ENCODE results near the gene ARCN1. TPM values are rescaled to one million over a fixed set of nuclear protein-coding genes. Genes with fewer than 3 reads are reported as not detected.
A peak's percentile ranks its signal among the peaks of the same experiment; 100 is the strongest.

The ARCN1 gene
- total and polyA plus RNA-seq, 2 experiments from 2014 or later = 77.6 to 124 TPM

GRCh38 chr11:118618991-118619375, 46.8 kb downstream of the ARCN1 start:
- DNase-seq (ENCODE audit: low read depth in 1 of 2, low spot score in 1 of 2) = peak in 1 of 2 donors; percentile 87
- TF ChIP-seq, protein P1, sequence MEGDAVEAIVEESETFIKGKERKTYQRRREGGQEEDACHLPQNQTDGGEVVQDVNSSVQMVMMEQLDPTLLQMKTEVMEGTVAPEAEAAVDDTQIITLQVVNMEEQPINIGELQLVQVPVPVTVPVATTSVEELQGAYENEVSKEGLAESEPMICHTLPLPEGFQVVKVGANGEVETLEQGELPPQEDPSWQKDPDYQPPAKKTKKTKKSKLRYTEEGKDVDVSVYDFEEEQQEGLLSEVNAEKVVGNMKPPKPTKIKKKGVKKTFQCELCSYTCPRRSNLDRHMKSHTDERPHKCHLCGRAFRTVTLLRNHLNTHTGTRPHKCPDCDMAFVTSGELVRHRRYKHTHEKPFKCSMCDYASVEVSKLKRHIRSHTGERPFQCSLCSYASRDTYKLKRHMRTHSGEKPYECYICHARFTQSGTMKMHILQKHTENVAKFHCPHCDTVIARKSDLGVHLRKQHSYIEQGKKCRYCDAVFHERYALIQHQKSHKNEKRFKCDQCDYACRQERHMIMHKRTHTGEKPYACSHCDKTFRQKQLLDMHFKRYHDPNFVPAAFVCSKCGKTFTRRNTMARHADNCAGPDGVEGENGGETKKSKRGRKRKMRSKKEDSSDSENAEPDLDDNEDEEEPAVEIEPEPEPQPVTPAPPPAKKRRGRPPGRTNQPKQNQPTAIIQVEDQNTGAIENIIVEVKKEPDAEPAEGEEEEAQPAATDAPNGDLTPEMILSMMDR (IDR thresholded peaks at IDR 0.05; ENCODE audit: low read depth, low read length) = no peak
- Histone ChIP-seq H3K9me3 (ENCODE audit: low read depth) (no peaks in the 10 kb centered on the region), H3K27me3 (no peaks in the 10 kb centered on the region), H3K4me1 (ENCODE audit: low read depth) (peaks cover 40% of the 10 kb centered on the region), H3K4me3 (no peak overlapping the region), H3K27ac (no peak overlapping the region), H3K36me3 (no peaks in the 10 kb centered on the region)

DNA sequence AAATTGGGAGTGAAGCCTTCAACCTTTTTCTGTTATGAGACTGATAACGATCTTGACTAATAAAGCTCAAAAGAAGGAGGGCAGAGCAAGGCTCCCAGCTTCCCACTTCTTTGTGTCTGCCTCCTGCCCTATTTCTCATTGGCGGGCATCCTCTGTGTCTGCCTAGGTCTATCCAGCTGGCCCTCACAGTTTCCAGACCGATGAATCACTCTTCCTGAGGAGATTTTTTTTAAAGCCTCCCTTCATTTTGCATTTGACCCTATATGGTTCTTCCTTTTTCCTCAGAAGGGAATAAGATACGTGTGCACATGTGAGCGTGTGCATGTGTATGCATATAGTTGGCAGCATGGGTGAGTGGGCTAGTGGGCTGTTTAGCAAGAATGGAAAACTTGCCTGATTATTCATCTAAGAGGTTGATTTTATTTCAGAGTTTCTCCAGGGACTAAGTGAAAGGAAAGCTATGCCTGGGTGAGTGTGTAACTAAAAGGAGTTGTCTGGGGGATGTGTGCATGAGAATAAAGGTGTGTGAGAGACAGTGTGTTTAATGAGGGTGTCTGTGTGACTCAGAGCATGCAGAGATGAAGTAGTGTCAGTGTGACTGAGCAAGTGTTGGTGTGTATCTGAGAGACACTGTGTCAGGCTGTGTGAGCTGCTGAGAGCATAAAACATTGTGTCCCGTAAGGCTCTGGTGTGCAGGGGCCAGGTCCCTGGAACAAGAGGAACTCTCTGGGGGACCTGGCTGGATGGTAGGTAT, 47.4 kb downstream of the ARCN1 start:
- H3K4me1 ChIP-seq (ENCODE audit: low read depth) = peaks cover 37% of the 10 kb centered on the region
- peak in 1 of 2 donors; percentile 97 for DNase-seq (ENCODE audit: low read depth in 1 of 2, low spot score in 1 of 2)
- H3K27me3 ChIP-seq = no peaks in the 10 kb centered on the region
- TF ChIP-seq, protein P1 (IDR thresholded peaks at IDR 0.05; ENCODE audit: low read depth, low read length) = no peak
- no peak overlapping the region for H3K4me3 ChIP-seq
- H3K9me3 ChIP-seq (ENCODE audit: low read depth) = no peaks in the 10 kb centered on the region
- H3K36me3 ChIP-seq = no peaks in the 10 kb centered on the region
- no peak overlapping the region for H3K27ac ChIP-seq

GRCh38 chr11:118620529-118621070, 48.4 kb downstream of the ARCN1 start:
- no peaks in the 10 kb centered on the region for H3K27me3 ChIP-seq
- H3K27ac ChIP-seq = peak overlapping the region; percentile 87
- H3K4me1 ChIP-seq (ENCODE audit: low read depth) = peaks cover 28% of the 10 kb centered on the region
- TF ChIP-seq, protein P1 (IDR thresholded peaks at IDR 0.05; ENCODE audit: low read depth, low read length) = no peak
- peak in 1 of 2 donors; percentile 41 for DNase-seq (ENCODE audit: low read depth in 1 of 2, low spot score in 1 of 2)
- H3K36me3 ChIP-seq = peaks cover 4% of the 10 kb centered on the region
- peak overlapping the region; percentile 84 for H3K4me3 ChIP-seq
- H3K9me3 ChIP-seq (ENCODE audit: low read depth) = no peaks in the 10 kb centered on the region

DNA sequence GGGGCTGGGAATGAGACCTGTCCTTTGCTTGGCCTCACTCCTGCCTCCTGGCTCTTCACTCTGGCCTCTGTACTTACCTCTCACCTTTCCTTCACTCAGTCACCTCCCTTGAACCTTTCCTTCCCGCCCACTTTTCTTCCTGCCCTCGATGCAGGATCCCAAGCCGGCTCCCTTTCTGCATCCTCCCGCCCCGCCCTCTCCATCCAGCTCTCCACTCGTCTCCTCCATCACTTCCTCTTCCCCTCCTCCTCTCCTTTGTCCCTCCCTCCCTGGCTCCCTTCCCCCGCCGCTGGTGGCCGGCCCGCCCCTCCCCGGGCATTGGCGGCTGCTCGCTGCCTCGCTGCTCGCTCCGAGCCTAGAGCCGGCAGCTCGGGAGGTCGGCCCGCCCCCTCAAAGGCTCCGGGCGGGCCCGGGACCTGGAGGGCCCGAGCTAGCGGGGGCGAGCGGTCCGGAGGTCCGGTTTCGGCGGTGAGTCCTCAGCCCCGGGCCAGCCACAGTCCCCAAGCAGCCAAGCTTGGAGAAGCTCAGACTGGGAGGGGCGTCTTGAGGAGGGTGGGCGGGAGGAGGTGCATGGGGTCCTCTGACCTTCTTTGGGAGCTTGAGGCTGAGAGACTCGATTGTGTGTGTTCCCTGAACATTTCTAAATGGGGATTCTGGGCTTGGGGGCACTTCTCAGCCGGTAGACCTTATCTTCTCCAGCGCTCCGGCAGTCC, 49.0 kb downstream of the ARCN1 start:
- peaks cover 4% of the 10 kb centered on the region for H3K36me3 ChIP-seq
- peaks cover 23% of the 10 kb centered on the region for H3K4me1 ChIP-seq (ENCODE audit: low read depth)
- TF ChIP-seq, protein P1 (IDR thresholded peaks at IDR 0.05; ENCODE audit: low read depth, low read length) = no peak
- H3K27ac ChIP-seq = peak overlapping the region; percentile 87
- H3K4me3 ChIP-seq = peak overlapping the region; percentile 84
- H3K9me3 ChIP-seq (ENCODE audit: low read depth) = no peaks in the 10 kb centered on the region
- no peaks in the 10 kb centered on the region for H3K27me3 ChIP-seq
- peak; percentile 92 to 94 for DNase-seq (ENCODE audit: low read depth in 1 of 2, low spot score in 1 of 2)

DNA sequence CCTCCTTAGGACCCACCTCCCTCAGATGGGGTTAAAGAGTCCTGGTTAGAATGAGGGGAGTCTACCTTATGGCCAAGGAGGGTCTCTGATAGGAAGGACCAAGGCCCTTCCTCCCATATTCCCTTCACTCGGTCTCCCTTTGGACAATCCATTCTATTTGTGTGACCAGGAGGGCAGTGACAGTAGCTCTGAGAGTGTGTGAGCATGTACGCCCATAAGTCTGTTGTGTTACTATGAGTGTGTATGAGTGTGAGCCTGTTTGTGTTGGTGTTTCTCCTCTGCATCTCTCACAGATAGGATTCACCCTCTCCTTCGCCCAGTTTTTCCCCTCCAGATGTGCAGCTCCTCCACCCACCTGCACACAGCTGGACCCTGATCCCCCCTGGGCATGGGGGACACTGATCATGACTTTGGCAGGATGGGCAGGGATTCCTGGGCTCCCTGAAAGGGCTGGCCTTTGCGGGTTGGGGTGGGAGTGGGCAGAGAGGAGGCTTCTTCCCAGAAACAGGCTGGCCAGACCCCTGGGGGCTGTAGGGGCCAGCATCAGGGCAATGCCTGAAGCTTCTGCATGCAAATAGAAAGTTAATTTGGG, 49.7 kb downstream of the ARCN1 start:
- Histone ChIP-seq H3K36me3 (peaks cover 5% of the 10 kb centered on the region), H3K27ac (peak overlapping the region; percentile 87), H3K4me3 (peak overlapping the region; percentile 84), H3K4me1 (ENCODE audit: low read depth) (peaks cover 23% of the 10 kb centered on the region), H3K27me3 (no peaks in the 10 kb centered on the region), H3K9me3 (ENCODE audit: low read depth) (no peaks in the 10 kb centered on the region)
- no peak for DNase-seq (ENCODE audit: low read depth in 1 of 2, low spot score in 1 of 2)
- TF ChIP-seq, protein P1 (IDR thresholded peaks at IDR 0.05; ENCODE audit: low read depth, low read length) = no peak
